Stimulated activated CD8-positive, alpha-beta memory T cell treated with anti-CD3 and anti-CD28 coated beads, Interleukin-15, amount 100 ng/mL, for 1 hour (primary cell): ENCODE measurements around the gene MAST4.

ENCODE experiments used
- DNase-seq: peaks from one replicate; pipeline ENCODE4 v3.0.0-alpha.2; 2020; ENCODE audit warnings: low read depth

MAST4 gene

DNA sequence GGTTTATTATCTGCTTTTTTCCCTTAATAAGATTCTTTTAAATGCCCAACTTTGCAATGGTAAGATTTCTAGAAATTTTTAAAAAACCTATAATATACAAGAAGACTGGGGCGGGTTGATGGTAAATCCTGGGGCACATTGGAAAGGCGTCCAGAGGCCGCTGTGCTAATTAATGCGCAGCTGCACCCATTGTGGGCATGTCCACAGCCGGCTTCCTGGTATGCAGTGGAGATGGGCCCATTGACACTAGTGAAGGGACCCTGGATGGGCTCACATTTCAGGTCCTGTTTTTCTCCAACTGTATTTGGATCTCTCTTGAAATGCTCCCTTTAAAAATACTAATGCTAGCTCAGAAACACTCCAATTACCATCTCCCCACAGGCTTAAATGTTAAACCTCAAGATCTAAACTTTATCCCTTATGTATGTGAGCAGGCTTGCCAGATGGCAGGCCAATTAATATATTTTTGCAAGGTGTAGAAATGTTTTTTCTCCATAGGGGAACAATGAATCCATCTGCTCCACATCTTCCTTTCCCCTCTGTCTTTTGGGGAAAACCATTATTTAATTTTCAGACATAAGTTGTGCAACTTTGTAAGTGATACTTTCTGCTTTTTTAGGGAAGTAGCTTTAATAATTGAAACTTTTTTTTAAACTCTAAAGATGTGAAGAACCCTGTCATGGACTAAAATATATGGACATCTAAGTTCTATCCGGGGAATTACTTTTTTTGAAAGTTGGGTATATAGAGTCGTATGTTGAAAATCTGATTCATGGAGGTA, 423.1 kb downstream of the MAST4 start:
- no peak for DNase-seq

DNA sequence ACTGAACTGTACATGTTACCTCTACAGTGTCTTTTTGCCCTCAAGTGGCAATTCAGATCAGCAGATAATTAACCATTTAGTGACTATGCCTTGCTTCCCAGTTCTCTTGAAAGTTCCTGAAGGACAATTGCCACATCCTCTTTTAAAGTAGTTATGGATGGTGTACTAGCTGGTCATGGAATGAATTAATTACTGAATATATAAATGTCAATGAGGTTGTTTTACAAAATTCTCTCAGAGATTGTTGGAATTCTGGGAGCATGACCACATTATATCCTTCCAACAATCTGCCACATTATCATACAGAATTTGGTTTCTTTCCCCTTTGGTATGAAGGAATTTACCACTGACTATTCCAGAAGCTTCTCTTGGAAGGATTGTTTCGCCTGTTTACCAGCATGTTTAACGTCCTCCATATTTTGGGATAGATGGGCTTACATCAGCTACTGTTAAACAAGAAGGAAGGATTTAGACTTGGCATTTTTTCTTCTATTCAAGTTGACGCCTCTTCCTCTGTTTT, 424.0 kb downstream of the MAST4 start:
- no peak for DNase-seq

DNA sequence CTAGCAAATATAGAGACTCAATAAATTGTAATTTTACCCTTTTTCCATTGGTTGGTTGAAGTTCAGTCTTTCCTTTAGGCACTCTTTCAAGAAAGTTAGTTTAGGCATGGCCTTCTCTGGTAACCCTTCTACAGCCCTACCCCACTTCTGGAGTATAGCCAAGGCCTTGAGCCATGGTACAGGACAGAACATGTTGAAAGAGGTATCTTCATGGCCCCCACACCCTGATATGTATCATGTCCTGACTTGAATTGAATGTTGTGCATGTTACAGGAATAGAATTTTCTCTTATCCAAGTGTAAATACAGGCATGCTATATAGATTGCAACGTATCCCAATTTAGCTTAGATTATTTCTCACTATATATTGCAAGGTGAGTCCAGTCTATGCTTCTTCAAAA, 424.8 kb downstream of the MAST4 start:
- no peak for DNase-seq

DNA sequence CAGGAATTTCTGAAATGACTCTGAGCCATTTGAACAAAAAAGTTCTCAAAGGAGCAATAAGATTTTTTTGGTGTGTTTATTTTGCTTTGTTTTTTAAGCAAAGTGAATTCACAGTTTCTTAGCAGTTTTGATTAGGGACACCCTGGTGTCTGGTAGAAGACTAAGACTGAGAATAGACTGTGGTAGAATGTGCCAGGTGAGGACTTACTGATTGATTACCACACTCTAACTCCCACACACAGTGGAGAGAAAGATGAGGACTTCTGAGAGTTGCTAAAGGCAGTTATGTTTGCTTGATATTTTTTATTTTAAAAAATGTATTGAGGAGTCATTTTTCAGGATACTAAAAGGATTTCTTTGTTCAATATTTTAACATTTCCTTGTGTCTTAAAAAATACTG, 425.3 kb downstream of the MAST4 start:
- no peak for DNase-seq

DNA sequence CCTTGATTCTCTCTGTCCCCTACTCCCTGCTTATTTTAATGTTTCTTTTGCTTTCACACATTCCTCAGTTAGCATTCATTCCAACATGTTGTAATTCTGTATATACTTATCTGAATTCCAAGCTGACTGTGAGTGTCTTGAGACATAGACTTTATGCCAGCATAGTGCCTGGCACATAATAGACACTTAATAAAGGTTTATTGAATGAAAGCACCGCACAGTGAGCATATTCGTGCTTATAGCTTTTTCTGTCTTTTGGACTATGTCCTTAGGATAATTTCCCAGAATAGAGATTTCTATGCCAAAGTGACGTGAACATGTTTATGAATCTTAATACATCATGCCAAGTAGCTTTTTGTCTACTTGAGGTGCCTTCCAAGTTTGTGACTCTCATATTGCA, 425.8 kb downstream of the MAST4 start:
- DNase-seq = no peak

DNA sequence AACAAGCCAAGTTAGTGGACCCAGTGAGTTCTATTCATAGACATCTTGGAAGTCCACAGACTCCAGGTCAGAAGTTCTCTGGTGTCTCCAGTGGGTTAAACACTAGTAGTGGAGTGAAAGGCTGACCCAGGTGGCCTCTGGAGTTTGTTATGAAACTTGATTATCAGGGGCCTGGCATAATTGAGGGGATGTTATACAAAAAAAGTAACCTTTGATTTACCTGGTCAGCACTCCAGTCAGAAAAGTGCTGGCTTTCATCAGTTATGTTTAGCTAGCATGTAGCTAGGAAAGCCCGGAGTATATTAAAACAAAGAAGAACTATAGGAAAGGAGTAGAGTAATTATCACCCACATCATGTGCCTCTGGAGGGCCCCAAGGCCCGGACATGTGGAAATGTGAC, 429.3 kb downstream of the MAST4 start:
- DNase-seq = no peak

DNA sequence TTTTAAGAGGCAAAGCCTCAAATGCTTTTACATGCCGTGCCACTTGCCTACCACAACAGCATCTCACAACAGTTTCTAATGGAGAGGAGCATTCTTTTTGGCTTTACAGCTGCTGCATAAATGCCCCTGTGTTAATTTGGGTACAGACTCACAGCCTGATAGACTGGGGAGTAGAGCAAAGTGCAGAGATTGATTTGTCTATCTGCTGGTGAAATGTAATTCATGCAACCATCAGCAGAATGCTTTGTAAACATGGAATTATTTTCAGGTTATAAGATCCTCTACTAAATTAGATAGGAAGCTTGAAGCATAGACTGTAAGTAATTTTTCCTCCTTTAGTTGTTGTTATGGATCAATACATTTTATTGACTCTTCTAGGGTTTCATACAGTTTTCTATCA, 430.1 kb downstream of the MAST4 start:
- DNase-seq = no peak

DNA sequence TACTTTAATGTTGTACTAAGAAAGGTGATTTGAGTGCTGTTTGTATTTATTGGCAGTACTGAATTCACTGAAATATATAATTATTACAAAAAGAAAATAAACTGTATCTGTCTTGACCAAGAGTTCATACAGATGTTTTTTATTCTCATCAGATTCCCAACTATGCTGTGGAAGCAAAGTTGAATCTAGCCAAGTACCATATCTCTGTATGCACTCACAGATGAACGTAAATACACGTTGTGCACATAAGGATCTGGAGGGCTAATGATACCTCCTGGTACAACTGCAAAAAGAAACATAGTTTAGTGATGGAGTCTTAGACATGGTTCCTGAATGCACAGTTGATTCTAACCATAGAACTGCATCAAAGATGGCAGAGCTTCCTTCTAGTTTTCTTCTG, 431.0 kb downstream of the MAST4 start:
- DNase-seq = no peak

DNA sequence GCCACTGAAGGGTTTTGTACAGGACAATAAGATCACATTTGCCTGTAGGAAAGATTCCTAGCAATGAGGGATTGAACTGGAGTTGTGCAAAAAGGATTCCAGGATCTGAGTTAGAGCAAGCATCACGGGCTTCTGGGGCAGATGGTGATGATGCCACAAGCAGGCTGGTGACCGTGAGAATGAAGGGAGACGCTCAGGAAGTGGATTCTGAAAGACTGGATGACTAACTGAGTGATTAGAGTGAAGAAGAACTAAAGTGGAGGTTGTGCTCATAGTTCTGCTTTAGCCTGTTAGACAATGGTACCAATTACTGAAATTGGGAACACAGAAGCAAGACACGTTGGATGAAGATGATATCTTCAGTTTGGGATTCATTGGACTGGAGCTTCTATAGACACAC, 432.2 kb downstream of the MAST4 start:
- no peak for DNase-seq

DNA sequence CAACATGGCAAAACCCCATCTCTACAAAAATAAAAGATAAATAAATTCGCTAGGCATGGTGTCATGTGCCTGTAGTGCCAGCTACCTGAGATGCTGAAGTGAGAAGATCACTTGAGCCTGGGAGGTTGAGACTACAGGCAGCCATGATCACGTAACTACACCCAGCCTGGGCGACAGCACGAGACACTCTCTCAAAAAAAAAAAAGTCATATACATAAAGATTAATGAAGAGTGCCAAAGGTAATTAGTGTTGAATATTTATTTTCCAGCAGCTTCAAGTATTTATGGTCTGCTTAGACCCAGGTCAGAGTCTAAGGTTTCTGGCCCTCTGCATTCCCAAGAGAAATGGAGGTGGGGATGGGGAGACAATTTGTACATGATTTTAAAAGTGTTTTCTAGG, 432.7 kb downstream of the MAST4 start:
- no peak for DNase-seq

DNA sequence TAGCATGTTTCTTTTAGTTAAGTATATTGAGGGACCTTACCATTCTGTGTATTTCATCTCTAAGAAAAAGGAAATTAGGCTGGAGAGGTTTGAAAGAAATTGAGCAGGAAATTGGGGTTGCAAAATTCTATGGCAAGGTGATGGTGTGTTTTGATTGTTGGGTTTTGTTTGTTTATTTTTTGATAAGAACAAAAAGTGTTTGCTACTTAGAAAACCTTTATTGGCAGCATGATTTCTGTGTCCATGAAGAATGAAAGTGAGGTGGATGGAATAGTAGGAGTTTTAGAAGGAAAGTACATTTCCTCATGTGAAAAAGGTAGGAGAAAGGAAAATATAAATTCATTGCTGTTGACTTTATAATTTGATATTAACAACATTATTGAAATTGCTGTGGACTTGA, 433.3 kb downstream of the MAST4 start:
- DNase-seq = no peak

DNA sequence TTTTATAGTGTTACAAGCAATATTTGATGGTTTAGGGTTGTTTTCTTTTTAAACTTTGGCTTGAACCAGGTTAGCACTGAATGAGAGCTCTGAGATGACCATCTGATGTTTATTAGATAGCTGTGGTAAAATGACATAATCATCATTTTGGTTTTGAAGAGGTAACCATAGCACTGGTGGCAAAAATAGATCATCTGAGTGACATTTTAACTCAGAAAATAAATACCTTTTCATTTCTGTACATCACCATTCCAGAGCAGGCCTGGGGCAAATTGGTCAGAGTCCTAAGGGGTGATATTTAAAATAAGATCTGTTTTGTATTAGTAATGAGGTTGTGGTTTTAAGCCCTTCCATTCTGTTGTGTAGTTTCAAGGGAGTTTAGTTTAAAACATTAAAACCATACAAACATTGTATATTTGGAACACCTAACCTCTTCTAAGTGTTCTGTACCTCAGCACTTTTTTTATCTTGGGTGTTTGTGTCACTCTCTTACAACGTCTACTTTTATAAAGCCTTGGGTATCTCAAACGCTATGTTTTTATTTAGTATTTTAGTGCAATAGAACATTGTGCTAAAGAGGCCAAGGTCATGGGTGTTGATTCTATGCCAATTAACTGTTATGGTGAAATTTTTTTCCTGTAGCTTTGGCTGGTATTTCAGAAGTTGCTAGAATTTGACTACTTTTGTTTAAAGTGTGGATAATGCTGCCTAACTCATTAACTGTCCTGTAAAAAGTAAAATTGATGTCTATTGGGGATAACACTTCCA, 434.3 kb downstream of the MAST4 start:
- DNase-seq = no peak

DNA sequence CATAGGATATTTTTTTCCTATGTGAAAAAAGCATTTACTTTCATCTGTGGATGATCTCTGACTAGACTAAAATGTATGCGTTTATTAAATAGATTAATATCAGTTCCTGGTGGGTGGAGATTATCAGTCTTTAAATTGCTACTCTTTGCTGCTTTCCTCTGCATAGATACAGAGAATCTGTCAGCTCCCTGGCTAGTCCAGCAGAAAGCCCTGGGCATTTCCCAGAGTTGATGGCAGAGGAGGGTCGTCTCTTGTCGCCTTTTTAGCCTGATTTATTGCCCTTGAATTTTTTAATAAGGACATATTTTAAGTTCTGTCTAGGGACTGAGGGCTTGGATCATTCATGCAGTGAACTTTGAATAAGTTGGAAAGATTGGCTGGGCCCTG, 434.9 kb downstream of the MAST4 start:
- no peak for DNase-seq

DNA sequence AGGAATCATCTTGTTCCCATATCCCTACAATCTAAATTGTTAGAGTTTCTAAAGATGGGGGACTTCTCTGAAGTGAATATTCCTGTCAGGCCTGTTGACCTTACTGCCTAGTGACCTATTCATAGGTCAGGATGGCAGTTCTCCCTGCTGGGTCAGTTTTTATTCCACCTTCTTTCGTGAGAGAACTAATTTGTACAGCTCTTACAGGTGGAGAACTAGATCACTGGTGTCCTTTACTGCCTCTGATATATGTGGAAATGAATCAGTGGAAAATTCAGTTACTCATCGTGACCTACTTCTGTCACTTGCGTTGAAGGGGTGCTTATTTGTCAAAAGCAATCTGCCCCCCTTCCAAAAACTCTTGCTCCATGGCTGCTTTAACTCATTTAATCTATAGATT, 435.5 kb downstream of the MAST4 start:
- no peak for DNase-seq

DNA sequence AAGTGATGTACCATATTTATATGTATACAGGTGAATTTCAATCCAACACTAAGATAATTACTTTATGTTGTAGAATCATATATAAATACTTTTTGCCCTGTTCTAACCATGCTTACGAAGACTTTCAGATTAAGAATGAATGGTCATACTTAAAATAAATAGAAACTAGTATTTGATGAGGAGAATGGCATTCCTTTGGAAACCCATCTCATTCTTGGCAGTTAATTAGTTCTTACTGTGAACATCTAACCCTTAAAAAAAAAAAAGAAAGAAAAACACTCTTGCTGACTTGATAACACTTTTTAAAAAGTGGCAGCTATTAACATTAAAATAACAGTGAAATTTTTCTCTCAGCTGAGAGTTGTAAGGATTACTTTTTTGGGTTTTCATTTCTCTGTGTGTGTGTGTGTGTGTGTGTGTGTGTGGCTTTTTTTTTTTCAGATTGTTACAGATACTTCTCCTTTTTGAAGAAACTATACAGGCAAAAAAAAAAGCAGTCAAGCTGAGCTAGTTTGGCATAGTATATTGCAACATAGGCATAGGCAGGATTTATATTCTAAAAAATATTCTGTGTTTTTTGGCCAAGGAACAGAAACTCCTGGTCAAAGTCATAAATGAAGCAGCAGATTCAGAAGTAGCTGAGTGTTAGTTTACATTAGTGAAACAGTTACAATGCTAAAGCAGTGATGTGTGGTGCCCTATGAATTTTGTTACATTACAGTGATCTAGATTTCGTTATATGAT, 436.9 kb downstream of the MAST4 start:
- DNase-seq = no peak

DNA sequence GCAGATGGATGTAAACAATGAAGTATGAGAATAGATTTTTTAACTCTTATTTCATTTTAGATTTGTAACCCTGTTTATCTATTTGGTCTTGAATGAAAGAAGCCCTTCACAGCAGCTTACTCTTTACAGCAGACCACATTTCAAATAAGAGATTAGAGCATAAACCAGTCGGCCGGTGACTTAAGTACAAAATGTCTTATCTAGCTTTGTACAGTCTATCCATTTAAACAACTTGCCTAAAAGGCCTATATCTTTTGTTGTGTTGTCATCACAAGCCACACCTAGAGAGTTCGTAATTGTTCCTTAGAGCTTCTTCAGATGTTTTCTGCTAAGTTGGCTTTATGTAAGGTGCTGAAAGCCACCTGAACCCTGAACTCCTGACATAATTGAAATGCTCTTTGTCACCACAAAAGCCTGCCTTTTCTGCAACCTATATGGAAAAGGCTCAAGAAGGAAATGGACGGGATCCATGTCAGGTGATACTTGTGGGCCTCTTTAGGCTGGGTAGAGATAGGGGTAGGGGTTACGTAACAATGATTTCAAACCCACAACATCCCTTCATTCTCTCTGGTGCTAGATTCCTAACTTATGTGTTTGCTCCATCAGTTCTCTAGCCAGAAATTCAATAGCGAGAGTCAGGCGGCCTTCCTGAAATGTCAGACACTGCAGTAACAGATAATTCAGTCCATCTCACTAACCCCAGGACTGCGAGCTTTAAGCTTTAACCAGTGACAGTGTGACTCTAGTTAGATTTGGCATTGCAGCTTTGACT, 437.9 kb downstream of the MAST4 start:
- DNase-seq = no peak

DNA sequence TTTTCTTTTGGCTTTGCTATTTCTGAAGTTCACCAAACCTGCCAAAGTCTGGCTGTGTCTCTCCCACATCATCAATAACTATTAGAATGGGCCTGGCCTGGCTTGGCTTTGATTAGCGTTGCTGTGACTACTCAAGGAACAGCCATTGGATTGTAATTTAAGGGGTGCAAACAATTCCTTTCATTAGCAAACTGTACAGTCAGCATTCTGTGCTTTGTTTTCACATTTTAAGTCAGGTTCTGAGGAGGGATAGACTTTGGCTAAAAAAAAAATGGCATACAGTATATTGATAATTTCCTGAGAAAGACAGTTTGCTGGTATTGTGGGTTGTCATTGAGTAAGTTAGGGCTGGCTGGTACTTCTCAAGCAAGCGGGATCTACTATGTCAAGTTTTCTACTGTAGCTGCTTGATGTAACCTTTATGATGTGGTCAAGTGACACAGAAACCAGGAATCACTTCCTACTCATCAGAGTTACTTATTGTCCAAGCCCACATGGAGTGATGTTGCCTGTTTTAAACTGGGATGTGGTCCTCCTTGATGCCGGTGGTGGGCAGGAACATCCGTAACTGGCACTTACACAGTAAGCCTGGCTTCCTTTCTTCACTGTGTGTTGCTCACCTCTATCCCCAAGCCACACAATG, 439.0 kb downstream of the MAST4 start:
- DNase-seq = no peak

DNA sequence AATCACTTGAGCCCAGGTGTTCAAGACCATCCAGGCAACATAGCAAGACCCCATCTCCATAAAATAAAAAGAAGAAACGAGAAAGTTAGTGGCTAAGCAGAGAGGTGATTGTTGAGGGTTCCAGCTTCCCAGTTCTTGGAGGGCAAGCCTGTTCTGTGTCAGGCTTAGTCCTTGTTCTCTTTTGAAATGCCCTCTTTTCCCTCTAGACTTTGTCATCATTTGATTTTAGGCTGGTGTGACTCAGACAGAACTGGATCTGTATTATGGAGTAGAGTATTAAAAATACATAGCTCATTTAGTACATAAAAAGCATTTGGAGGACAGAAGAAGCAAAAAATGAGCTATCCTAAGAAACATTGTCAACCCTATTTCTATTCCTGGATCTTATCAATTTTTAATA, 441.0 kb downstream of the MAST4 start:
- DNase-seq = no peak

DNA sequence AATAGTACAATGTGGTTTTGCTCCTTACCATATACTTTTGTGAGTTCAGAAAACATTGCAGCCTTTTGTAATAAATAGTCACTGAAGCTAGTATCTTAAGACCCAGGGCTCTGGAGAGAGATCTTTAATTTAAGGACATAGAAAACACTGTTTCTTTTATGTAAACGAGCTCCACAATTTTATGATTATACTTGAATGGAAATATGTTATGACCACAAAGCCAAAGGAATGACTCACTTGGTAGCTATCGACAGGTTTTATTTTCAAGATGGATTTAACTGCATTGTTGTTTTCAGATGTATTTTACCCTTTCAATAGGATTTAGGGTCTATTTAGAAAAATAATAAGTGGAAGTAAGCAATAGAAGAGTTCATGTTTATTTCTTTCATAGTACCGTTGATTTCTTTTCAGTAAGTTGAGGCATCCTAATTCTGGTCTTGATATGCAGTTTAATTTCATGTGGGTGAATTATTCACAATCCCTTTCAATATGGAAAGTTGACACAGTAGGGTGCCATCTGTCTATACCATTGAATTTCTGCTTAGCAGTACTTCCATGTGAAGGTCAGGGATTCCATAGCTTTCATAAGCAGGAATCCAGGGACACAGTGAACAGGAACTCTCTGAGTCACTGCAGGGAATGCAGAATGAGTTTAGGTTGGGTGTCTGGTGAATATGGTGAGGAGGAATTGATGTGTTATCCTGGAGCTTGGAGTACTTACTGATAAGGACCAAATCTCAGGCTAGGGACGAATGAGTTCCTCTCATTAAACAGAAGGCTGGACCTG, 442.8 kb downstream of the MAST4 start:
- DNase-seq = no peak

DNA sequence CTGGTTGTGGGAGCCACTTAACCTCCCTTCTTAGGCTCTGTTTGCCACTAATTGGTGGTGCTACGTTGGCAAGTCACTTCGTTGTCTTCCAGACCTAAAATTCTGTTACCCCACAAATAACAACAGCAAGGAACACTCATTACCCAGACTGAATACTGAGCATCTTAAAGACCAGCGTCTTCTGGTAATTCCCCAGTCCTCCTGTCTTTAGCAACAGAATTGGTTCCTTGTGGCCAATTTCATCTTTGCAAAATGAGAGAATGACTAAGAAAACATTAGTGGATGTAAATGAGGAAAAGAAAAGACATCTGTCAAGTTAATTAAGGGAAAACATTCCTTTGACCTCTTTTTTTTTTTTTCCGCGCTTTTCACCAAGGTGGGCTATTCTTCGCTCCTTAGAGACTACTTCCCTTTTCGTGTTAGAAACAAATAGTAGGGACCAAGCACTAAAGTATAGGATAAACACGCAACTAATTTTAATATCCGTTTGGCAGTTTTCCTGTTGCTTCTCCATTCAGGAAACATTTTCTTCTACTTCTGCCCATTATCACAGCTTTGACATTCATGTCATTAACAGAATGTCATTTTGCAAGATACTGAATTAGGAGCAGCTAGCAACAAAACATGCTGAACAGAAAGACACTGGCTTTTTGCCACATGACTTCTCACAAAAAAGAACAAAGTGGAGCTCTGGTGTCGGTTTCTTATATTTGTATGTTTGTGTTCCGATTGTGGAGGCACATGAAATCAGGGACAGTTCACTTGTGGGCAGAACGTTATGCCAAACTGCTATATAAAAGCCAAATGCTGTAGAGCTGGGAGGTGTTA, 446.2 kb downstream of the MAST4 start:
- DNase-seq = no peak
